Stimulated activated CD4-positive, alpha-beta T cell treated with anti-CD3 and anti-CD28 coated beads, TNF-alpha, amount 100 ng/mL, for 24 hours (primary cell): Measurements from ENCODE around the gene MAPKAPK2.

Experiments used
- DNase-seq, 3 experiments: peaks; one replicate each; pipeline ENCODE4 v3.0.0-alpha.2; 2020; ENCODE audit warnings: low read depth in 3 of 3

Gene MAPKAPK2

GRCh38 chr1:206722751-206723461 lies 38.2 kb downstream of the MAPKAPK2 start:
- no peak for DNase-seq

- DNase-seq = no peak
These were observed 38.7 kb downstream of the MAPKAPK2 start for GRCh38 chr1:206723462-206723804.

DNA sequence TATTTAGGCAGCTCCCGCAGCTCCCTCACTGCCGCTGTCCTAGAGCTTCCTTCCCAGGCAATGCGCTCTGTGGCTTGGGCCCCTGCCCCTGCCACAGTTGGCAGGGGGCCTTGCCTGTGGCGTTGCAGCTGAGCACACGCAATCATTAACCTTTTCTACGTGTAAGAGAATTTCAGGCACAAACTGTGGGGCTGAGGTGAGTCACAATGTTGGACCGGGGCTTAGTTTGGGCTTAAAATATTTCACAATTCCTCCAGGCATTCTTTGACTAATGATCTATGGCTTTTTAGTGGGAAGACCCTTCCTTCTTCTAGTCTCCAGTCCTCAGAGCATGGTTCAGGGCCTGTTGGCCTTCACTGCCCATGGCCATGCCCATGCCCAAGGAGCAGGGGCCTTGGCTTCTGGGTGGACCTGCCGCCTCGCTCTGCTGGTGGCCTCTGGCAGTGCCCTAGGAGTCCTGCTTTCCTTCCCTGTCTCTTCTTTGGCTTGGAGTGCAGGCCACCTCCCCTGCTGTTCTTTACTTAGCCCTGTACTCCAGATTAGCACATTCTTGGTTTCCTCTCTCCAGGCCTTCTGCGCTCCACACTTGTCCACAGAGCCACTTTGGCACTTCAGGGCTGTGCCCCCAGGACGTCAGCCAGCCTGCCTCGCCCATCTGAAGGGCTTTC lies 39.2 kb downstream of the MAPKAPK2 start:
- DNase-seq = no peak

- peak in 2 of 3 experiments; percentile 32 to 58 for DNase-seq
These were observed 40.6 kb downstream of the MAPKAPK2 start for GRCh38 chr1:206725109-206725963.

DNA sequence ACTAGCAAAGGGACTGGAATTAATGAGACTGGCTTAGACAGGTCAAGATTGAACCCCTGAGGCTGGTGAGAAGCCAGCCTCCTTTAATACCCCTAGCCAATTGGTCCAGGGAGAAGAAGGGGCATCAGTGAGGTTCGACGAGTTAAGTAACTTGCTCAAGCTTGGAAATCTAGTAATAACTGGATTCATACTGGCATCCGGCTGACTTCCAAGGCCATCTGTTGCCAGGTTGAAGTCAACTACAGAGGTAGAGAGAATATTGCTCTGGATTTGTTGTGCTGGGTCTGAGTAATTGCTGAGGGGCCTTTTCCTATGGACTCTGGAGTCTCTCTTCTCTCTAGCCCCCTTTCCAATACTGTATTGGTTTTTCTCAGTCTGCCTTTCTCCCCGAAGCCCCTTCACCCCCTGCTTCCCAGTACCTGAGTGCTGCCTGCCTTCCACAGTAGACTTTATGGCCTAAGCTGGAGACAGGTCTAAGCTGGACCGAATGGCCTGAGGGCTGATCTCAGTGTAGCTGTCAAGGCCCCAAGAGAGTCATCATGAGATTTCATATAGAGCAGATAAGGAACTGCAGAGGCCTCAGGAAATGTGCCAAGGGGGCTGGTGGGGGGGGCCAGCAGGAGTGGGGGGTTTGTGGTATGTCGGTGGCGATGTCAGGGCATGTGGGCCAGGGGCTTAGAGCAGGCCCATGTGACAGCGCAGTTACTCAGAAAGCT lies 43.4 kb downstream of the MAPKAPK2 start:
- DNase-seq = no peak

GRCh38 chr1:206728697-206728987 lies 43.9 kb downstream of the MAPKAPK2 start:
- no peak for DNase-seq

DNA sequence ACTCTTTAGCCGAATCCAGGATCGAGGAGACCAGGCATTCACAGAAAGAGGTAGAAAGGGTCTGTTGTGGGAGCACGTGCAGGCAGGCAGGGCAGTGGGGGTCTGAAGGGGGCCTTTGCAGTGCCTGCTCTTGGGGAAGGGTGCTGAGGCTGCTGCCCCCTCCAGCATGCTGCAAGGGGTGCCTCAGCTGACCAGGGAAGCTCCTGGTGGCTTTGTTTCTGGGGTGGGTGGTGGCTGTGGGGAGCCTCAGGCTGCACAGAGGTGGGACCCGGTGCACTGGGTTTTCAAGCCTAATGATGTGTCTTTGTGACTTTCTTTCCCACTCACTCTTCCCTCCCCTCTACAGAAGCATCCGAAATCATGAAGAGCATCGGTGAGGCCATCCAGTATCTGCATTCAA lies 44.3 kb downstream of the MAPKAPK2 start:
- no peak for DNase-seq

- no peak for DNase-seq
These were observed 44.8 kb downstream of the MAPKAPK2 start for GRCh38 chr1:206729507-206729906.

DNA sequence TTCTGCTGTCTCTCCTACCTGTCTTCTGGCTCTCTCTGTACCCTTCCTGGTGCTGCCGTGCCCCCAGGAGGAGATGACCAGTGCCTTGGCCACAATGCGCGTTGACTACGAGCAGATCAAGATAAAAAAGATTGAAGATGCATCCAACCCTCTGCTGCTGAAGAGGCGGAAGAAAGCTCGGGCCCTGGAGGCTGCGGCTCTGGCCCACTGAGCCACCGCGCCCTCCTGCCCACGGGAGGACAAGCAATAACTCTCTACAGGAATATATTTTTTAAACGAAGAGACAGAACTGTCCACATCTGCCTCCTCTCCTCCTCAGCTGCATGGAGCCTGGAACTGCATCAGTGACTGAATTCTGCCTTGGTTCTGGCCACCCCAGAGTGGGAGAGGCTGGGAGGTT lies 47.8 kb downstream of the MAPKAPK2 start:
- no peak for DNase-seq

DNA sequence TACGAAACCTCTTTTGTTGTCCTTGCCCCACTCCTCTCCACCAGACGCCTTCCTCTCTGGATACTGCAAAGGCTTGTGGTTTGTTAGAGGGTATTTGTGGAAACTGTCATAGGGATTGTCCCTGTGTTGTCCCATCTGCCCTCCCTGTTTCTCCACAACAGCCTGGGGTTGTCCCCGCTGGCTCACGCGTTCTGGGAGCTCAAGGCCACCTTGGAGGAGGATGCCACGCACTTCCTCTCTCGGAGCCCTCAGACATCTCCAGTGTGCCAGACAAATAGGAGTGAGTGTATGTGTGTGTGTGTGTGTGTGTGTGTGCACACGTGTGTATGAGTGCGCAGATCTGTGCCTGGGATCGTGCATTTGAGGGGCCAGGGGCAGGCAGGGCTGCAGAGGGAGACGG lies 48.3 kb downstream of the MAPKAPK2 start:
- DNase-seq = no peak

DNA sequence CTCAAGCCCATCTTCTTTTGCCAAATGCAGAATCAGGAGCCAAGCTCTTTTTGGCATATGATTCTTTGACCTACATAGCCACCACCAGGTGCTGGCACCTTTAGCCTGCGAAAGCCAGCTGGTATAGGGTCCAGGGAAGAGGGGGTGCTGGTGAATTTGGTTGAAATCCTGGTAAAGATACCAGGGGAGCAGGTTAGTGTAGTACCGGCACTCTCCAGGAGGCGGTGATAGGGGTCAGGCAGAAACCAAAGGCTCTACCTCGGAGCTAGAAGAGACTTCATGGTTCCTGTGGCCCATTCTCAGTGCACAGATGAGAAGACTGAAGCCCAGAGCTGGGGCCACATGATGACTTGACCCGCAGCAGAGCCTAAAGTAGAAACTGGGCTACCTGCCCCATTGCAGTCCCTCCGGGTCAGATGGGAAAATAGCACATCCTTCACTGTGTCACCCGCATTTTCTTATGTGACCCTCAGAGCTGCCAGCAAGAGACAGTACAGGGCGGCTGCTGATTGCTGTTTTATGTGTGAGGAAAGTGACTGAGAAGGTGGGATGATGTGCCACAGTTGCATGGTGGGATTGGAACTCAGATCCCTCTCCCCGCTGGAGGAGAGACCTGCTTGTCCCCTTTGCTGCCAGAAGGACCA lies 49.9 kb downstream of the MAPKAPK2 start:
- DNase-seq = peak; percentile 53 to 81 (median 76)

GRCh38 chr1:206735553-206736031 lies 50.9 kb downstream of the MAPKAPK2 start:
- DNase-seq = no peak

GRCh38 chr1:206736878-206737728 lies 52.4 kb downstream of the MAPKAPK2 start:
- no peak for DNase-seq

DNA sequence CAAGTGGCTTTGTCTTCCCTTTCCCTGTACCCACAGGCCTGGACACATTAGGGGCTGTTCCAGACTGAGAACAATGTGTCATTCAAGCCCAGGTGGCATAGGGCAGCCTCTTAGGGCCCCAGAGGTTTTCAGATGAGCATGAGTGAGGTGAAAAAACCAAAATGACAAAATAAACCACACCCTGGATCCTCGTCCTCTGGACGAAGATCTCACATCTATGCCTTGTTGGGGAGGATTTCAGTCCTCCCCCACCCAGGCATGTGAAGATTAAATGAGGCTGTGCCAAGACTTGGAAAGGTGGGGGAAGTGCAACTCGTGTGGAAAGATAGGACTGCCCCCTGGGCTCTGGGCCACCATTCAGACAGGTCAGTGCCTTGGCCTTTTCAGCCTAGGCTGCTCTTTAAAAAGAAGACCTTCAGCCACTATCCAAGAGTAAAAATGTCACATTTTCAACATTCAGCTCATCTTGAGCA lies 53.1 kb downstream of the MAPKAPK2 start:
- DNase-seq = no peak

DNA sequence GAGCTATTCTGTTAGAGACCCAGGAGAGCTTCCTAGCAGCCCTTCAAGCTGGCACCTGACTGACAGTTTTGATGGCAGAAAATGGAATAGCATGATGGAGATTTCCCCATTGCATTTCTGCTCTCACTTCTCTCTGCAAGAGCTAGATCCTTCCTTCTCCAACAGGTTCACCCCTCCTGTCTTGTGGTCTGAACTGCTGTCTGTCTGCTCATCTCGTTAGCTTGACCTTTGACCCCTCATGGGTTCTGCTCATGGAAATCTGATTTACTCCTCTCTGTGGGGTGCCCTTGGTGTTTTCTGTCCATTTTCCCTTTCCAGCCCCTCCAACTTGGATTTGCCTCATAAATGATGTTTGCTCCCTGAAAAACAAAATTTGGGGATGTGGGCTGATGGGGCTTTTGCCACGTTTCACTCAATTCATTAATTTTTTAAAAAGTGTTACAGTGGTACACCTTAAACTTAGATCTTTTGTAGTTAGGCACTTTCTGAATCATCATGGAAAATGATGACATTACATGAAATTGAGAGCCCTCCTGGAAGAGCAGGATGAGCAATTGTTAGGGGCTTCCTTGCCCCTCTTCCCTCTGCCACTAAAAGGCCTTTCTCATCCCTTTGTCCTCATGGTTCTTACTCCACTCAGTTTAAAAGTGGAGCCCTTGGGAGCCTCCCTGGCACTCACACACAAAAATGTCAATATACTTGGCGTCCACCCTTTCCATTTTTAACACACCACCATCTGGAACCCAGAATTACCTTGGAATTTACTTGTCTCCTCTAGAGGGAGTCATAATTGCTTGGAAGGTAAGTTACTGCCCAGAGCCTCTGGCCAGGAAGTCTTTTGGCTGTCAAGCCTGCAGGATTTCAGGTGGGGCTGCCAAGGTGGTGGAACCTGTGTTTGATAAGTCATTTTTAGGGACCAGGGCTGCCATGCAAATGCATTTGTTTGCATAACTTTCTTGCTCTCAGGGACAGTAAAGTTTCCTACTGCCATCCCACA lies 54.0 kb downstream of the MAPKAPK2 start:
- no peak for DNase-seq

- DNase-seq = no peak
These were observed 54.8 kb downstream of the MAPKAPK2 start for GRCh38 chr1:206739411-206740076.

DNA sequence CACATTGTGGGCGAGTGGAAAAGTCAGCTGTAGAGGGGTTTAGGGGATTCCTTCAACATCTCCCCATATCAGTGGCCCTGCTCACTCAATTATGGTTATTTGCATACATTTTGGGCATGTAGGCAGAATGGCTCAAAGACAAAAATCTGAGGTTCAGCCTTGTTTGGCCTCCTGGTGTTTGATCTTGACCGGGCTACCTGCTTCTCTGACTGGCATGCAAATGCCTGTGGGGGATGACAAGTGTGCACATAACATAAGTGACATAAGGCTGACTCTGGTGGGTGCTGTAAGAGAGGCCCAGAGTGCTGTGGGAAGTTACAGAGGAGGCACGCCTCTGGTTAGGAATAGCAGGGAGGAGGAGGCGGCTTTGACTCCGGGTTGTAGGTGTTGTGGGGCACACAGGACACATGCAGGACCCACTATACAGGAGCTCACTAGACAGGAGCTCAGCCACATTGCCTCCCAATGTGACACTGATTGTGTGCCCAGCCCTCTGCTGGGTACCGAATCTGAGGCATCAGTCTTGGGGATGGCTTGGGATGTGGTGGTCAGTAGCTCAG lies 56.5 kb downstream of the MAPKAPK2 start:
- no peak for DNase-seq

- no peak for DNase-seq
These were observed 58.1 kb downstream of the MAPKAPK2 start for GRCh38 chr1:206742719-206743383.
